ENCODE measurements around the gene CTNNBIP1.

CTNNBIP1 gene

DNA sequence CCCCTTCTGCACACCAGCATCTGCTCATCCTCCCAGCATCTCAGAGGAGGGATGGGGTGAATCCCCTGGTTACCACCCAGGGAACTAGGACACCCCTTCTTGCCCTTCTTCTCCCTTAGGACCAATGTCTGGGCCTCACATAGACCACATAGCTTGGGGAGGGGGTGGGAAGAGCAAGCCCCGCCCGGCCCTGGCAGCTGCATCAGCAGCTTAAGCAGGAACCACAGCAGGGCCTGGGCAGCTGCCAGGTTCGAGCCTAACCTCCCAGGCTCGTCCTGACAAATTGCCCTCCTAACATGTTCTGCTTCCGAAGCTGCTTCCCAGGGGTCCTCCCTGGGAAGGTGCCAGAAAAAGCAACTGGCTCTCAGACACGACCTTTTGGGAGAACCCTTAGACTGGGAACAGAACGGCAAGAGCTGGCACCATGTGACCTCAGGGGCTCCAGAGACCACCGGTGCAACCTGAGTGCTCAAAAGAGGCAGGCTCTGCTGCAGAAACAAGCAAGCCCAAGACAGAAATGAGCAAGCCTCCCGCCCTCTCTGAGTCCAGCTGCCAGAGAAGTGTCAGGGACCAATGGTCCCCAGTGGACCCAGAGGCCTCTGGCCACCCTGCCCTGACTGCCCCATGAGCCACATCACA, 67.9 kb downstream of the CTNNBIP1 start:
- in situ Hi-C loops (cut with MboI; ENCODE audit: low pct_unique_long_range_greater_than_20kb, low sequenced_read_pairs, unreplicated experiment), result no loop called here
- DNase-seq (ENCODE audit: low spot score), result no peak
- TF ChIP-seq, protein P1, sequence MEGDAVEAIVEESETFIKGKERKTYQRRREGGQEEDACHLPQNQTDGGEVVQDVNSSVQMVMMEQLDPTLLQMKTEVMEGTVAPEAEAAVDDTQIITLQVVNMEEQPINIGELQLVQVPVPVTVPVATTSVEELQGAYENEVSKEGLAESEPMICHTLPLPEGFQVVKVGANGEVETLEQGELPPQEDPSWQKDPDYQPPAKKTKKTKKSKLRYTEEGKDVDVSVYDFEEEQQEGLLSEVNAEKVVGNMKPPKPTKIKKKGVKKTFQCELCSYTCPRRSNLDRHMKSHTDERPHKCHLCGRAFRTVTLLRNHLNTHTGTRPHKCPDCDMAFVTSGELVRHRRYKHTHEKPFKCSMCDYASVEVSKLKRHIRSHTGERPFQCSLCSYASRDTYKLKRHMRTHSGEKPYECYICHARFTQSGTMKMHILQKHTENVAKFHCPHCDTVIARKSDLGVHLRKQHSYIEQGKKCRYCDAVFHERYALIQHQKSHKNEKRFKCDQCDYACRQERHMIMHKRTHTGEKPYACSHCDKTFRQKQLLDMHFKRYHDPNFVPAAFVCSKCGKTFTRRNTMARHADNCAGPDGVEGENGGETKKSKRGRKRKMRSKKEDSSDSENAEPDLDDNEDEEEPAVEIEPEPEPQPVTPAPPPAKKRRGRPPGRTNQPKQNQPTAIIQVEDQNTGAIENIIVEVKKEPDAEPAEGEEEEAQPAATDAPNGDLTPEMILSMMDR (IDR thresholded peaks at IDR 0.05; ENCODE audit: extremely low read depth, insufficient read depth, missing control alignments), result no peak

DNA sequence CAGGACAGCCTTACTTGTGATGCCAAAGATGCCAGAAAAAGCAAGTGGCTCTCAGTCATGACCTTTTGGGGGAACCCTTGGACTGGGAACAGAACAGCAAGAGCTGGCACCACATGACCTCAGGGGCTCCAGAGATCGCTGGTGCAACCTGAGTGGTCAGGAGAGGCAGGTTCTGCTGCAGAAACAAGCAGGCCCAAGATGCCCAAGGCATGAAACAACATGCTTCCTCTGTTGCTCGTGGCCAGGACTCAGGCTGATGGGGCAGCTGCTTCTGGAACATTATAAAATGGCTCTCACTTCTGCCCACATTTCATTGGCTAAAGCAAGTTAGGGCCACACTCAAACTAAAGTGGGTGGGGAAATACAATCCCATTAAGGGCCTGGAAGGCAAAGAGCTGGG, 68.6 kb downstream of the CTNNBIP1 start:
- in situ Hi-C loops (cut with MboI; ENCODE audit: low pct_unique_long_range_greater_than_20kb, low sequenced_read_pairs, unreplicated experiment), result no loop called here
- TF ChIP-seq, protein P1 (IDR thresholded peaks at IDR 0.05; ENCODE audit: extremely low read depth, insufficient read depth, missing control alignments), result no peak
- DNase-seq (ENCODE audit: low spot score), result no peak

DNA sequence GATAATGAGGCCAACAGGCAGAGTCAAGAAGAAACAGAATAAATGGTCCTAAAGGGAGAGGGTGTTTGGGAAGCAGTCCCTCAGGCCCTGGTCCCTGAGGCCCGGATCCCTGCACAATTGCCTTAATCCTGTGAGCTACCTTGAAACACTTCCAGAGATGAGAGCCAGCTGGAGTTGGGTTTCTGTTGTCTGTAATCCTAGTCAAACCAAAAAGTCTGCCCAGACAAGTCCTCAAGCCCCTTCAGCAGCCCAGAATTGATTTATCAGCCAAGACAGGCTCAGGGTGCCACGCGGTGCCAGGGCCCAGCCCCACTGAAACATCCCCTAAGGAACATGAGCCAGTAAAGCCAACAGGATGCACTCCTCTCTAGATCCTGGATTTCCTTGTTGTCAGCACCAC, 69.9 kb downstream of the CTNNBIP1 start:
- in situ Hi-C loops (cut with MboI; ENCODE audit: low pct_unique_long_range_greater_than_20kb, low sequenced_read_pairs, unreplicated experiment), result no loop called here
- DNase-seq (ENCODE audit: low spot score), result no peak
- TF ChIP-seq, protein P1 (IDR thresholded peaks at IDR 0.05; ENCODE audit: extremely low read depth, insufficient read depth, missing control alignments), result no peak

DNA sequence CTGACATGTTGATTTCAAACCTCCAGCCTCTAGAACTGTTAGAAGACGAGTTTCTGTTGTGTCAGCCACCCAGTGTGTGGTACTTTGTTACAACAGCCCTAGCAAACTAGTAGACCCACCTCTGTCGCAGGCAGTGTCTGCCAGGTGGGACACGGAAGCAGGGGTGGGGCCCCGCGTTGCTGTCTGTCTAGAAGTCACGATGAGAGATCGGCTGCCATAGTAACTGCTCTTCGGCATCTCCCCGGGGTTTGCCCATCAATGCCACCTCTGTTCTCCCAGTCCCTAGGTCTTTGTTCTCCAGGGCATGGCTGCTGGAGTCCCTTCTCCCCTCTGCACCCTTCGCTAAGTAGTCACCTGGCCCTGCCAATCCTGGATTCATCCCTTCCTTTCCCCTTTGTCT, 71.1 kb downstream of the CTNNBIP1 start:
- DNase-seq (ENCODE audit: low spot score), result no peak
- TF ChIP-seq, protein P1 (IDR thresholded peaks at IDR 0.05; ENCODE audit: extremely low read depth, insufficient read depth, missing control alignments), result no peak
- in situ Hi-C loops (cut with MboI; ENCODE audit: low pct_unique_long_range_greater_than_20kb, low sequenced_read_pairs, unreplicated experiment), result no loop called here

DNA sequence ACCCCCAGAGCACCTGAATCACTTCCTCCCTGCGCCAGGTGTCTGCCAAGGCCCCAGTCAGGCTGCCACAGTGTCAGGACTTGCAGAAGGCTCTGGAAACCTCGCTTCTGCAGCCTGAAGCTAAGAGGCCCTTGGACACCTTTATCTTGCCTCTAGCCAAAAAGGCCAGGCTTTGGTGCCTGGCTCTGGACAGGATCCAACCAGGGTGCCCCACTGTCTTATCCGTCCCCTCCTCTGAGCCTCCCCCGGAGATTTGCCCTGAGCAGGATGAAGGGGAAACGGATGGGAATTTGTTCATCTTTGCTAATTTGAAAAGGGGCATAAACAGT, 73.5 kb downstream of the CTNNBIP1 start:
- TF ChIP-seq, protein P1 (IDR thresholded peaks at IDR 0.05; ENCODE audit: extremely low read depth, insufficient read depth, missing control alignments), result no peak
- in situ Hi-C loops (cut with MboI; ENCODE audit: low pct_unique_long_range_greater_than_20kb, low sequenced_read_pairs, unreplicated experiment), result no loop called here
- DNase-seq (ENCODE audit: low spot score), result no peak

DNA sequence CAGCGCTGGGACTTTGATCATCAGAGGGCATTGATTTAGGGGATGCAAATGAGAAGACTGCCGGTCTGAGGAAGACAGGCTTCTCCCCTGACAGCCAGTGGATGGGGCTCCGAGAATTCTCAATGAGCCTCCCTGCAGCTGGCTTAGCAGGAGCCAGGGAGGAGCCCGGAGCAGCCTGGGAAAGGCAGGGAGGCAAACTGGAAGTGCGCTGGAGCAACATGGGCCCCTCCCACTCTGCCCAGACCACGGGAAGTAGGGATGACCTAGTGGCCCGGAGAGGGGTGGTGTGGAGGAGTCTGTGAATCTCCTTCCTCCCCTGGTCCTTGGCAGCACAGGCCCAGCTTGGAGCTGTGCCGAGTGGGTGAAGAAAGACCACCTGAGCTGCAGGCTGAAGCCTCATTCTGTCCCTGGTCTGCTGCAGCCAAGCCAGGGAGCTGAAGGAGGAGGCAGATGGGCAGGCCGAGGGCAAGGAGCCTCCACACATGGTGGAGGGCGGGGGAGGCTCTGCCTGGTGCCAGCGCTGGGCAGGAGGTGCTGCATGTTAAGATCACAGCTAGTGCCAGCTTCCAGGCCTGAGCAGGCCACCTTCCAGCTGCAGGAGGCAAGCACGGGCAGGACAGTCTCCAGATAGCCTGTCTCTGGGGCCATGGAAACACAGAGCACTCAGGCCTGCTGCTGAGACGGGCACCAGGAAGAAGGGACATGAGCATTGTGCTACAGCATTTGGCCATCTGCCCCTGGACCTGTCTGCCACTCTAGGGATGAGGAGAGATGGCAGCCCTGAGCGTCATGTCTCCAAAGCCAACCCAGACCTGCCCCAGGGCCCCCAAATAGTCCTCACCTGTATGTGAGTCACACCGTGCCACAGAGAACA, 74.1 kb downstream of the CTNNBIP1 start:
- DNase-seq (ENCODE audit: low spot score), result no peak
- in situ Hi-C loops (cut with MboI; ENCODE audit: low pct_unique_long_range_greater_than_20kb, low sequenced_read_pairs, unreplicated experiment), result no loop called here
- TF ChIP-seq, protein P1 (IDR thresholded peaks at IDR 0.05; ENCODE audit: extremely low read depth, insufficient read depth, missing control alignments), result no peak
